ENCODE measurements around the gene PRSS33.

- TF ChIP-seq CTCF (IDR thresholded peaks at IDR 0.05; ENCODE audit: low read depth, low read length, poor library complexity, severe bottlenecking) (no peak), EZH2phosphoT487 (IDR thresholded peaks at IDR 0.05; ENCODE audit: borderline replicate concordance, low read length) (no peak)
Measured at GRCh38 chr16:2829501-2830354, 42.4 kb upstream of the PRSS33 start, which contains the start of gene ZG16B.

Measured in DOHH2 (cell line).